HL-60/S4 treated with retinoic acid at 250 ng/mL for 4 days and 3 days (cell line): ENCODE data around the gene SSH3.

Experiments
- in situ Hi-C: fragments of 300-500 bp; cut with MboI; formaldehyde crosslinking; loops from 2 replicates; pipeline ENCODE4 v1.7.0; 2022; ENCODE audit warnings: low sequenced_read_pairs

SSH3 gene

DNA sequence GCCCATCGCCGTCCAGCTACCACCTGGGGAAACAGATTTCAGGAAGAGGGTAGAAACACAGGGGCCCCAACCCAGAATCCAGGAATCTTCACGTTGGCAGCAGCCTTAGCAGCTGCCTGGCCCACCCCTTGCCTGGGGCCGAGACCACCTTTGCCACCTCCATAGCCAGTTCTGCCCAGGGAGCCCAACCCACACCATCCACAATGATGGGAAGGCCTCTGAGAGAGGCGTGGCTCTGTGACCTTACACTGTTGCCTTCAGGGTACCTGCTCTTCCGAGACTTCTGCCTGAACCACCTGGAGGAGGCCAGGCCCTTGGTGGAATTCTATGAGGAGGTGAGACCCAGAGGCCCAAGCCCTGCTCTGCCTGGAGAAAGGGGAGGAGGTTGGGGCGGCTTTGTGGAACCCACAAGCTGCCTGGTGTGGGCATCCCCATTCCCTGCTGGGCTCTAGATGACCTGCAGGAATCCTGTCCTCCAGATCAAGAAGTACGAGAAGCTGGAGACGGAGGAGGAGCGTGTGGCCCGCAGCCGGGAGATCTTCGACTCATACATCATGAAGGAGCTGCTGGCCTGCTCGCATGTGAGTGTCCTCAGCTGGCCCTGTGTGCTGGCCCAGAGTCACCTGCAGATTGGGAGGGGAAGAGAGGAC, 24.3 kb upstream of the SSH3 start:
- in situ Hi-C loops, result no loop called here

GRCh38 chr11:67279589-67280340, 23.6 kb upstream of the SSH3 start:
- in situ Hi-C loops, result no loop called here

DNA sequence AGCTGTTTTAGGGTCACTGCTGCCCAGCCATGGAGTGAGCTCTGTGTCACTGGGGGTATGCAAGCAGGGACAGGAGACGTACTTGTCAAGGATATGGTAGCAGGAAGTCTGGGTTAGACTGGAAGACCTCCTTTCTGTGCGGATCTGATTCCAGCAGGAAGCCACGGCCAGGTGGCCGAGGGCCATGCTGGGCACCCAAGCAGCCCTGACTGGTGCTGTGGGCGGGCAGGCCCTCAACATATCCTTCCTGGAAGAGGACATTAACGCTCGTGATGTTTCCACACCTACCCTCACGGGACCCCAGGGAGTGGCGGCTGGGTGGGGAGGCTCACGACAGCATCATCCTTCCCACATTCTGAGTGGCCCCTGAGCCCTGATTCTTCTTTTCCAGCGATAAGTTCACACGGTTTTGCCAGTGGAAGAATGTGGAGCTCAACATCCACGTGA, 23.0 kb upstream of the SSH3 start:
- in situ Hi-C loops, result no loop called here

GRCh38 chr11:67280788-67281551, 22.4 kb upstream of the SSH3 start:
- in situ Hi-C loops, result no loop called here

- in situ Hi-C loops, result no loop called here
These were observed 21.7 kb upstream of the SSH3 start for GRCh38 chr11:67281552-67282150.

GRCh38 chr11:67282155-67282875, 21.0 kb upstream of the SSH3 start:
- in situ Hi-C loops, result no loop called here

DNA sequence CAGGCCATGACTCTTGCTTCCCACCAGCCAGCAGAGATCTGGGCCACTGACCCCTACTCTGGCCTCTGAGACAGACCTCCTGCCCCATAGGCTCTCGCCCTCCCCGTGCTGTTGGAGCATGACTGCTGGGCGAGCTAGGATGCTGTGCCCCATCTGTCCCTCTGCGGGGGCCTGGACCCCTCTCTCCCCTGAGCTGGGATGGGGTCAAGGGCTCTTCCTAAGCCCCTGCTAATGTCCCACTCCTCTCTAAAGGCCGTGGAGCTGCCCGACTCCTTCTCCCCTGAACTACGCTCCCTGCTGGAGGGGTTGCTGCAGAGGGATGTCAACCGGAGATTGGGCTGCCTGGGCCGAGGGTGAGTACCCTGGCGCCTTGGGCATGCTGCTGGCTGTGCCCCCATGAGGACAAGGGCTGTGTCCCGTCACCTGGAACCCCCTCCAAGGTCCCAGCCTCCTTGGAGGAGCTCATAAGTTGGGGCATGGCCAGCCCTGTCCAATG, 20.4 kb upstream of the SSH3 start:
- in situ Hi-C loops, result no loop called here

- in situ Hi-C loops, result no loop called here
These were observed 19.8 kb upstream of the SSH3 start for GRCh38 chr11:67283481-67283963.

GRCh38 chr11:67284811-67285540, 18.4 kb upstream of the SSH3 start:
- in situ Hi-C loops, result no loop called here

DNA sequence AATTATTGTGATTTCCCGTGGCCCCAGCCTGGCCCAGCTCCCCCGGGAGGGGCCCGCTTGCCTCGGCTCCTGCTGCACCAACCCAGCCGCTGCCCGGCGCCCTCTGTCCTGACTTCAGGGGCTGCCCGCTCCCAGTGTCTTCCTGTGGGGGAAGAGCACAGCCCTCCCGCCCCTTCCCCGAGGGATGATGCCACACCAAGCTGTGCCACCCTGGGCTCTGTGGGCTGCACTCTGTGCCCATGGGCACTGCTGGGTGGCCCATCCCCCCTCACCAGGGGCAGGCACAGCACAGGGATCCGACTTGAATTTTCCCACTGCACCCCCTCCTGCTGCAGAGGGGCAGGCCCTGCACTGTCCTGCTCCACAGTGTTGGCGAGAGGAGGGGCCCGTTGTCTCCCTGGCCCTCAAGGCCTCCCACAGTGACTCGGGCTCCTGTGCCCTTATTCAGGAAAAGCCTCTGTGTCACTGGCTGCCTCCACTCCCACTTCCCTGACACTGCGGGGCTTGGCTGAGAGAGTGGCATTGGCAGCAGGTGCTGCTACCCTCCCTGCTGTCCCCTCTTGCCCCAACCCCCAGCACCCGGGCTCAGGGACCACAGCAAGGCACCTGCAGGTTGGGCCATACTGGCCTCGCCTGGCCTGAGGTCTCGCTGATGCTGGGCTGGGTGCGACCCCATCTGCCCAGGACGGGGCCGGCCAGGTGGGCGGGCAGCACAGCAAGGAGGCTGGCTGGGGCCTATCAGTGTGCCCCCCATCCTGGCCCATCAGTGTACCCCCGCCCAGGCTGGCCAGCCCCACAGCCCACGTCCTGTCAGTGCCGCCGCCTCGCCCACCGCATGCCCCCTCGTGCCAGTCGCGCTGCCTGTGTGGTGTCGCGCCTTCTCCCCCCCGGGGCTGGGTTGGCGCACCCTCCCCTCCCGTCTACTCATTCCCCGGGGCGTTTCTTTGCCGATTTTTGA, 17.5 kb upstream of the SSH3 start:
- in situ Hi-C loops, result no loop called here

GRCh38 chr11:67286621-67287333, 16.6 kb upstream of the SSH3 start:
- in situ Hi-C loops, result no loop called here

- in situ Hi-C loops, result no loop called here
These were observed 15.8 kb upstream of the SSH3 start for GRCh38 chr11:67287355-67288197.

DNA sequence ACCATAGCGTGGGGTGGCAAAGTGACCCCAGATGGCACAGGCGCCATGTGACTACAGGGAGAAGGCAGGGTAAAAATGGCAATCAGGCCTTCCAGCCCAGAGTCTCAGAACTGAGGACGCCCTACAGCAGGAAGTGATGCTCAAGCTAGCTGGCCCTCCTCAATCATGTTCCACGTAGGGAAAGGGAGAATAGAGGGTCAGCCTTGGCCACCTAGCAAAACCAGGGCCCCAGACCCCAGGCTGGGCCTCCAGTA, 15.2 kb upstream of the SSH3 start:
- in situ Hi-C loops, result no loop called here

DNA sequence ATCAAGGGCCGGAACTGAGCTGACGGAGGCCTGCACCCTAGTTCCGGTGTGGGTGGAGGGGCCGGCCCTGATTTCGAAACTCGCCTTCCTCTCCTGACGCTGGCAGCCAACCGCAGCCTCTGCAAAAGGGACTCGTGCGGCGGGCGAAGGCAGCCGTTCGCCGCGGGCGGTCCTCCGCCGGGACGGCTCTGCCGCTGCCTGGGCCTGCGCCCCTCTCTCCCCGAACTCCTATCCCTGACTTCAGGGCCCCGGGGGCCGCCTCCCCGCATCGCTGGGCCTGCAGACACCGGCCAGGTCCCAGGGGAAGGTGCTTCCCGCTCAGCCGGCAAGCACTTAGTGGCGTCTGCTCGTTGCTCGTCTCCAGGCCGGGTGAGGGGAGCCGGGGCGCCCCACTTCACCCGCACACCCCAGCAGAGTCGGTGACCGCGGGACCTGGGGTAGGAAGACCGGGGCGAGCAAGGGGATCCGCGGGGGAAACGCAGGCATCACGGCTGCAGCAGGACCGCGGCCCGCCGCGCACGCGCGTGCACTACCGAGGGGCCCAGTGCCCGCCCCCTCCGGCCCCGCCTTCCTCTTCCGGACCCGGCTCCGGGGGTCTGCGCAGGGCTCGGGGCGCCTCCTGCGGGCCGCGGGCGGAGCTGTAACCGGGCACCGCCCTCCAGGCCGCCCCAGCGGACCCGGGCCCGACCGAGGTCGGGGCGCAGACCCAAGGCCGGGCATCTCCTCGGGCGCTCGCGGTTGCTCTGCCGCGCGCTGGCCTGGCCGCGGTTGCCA, 14.7 kb upstream of the SSH3 start:
- in situ Hi-C loops, result no loop called here

DNA sequence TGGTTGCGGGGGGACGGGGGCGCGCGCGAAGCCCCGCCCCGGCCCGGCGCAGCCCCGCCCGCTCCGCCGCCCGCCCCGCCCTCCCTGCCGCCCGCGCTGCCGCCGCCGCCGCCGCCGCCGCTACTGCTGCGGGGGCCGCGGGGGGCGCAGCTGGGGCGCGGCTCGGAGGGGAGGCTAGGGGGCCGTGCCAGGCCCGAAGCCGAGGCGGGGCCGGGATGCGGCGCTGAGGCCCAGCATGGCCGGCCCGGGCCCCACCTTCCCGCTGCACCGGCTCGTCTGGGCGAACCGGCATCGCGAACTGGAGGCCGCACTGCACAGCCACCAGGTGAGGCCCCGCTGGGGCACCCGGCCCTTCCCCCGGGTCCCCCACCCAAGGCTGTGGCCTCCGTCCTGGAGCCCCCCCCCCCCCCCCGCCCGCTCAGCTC, 14.1 kb upstream of the SSH3 start, which contains the start of gene ANKRD13D:
Gene ANKRD13D, plus strand, starts transcription at position 78 of the 425 bp plus-strand sequence. Its CDS starts 158 bp downstream, at position 236.
- in situ Hi-C loops, result no loop called here
